ENCODE results near the gene CFAP44.
"Not testable (repeated sequence)": the region's sequence is repeated elsewhere in the genome, so short reads cannot be mapped to it uniquely, and the experiment has no call there.

CFAP44 gene

GRCh38 chr3:113441051-113441770 lies at the start of gene CFAP44:
Gene CFAP44, minus strand, starts transcription at chr3:113441493. Its CDS starts 7,829 bp downstream, at chr3:113433664.
- FAIRE-seq, result no peak

GRCh38 chr3:113485161-113485609 lies 43.9 kb upstream of the CFAP44 start:
- no peak for FAIRE-seq

- FAIRE-seq, result no peak
Measured at GRCh38 chr3:113468539-113468938, 27.2 kb upstream of the CFAP44 start.

GRCh38 chr3:113461488-113461887 lies 20.2 kb upstream of the CFAP44 start:
- no peak for FAIRE-seq

GRCh38 chr3:113458554-113458953 lies 17.3 kb upstream of the CFAP44 start:
- not testable (repeated sequence) for FAIRE-seq

- FAIRE-seq, result no peak
Measured at GRCh38 chr3:113455446-113455845, 14.2 kb upstream of the CFAP44 start.

- FAIRE-seq, result no peak
Measured at GRCh38 chr3:113454630-113455029, 13.3 kb upstream of the CFAP44 start.

GRCh38 chr3:113454057-113454456 lies 12.8 kb upstream of the CFAP44 start:
- no peak for FAIRE-seq

GRCh38 chr3:113450911-113451310 lies 9.6 kb upstream of the CFAP44 start:
- no peak for FAIRE-seq

GRCh38 chr3:113439606-113440005 lies 1.7 kb downstream of the CFAP44 start:
- no peak for FAIRE-seq

GRCh38 chr3:113438224-113438623 lies 3.1 kb downstream of the CFAP44 start:
- no peak for FAIRE-seq

GRCh38 chr3:113437411-113437810 lies 3.9 kb downstream of the CFAP44 start:
- FAIRE-seq, result no peak

GRCh38 chr3:113436809-113437208 lies 4.5 kb downstream of the CFAP44 start:
- FAIRE-seq, result no peak

GRCh38 chr3:113431811-113432210 lies 9.5 kb downstream of the CFAP44 start:
- no peak for FAIRE-seq

GRCh38 chr3:113428581-113428980 lies 12.7 kb downstream of the CFAP44 start:
- no peak for FAIRE-seq

GRCh38 chr3:113423699-113424098 lies 17.6 kb downstream of the CFAP44 start:
- no peak for FAIRE-seq

GRCh38 chr3:113421082-113421481 lies 20.2 kb downstream of the CFAP44 start:
- FAIRE-seq, result no peak

- no peak for FAIRE-seq
Measured at GRCh38 chr3:113409676-113410075, 31.6 kb downstream of the CFAP44 start.

- no peak for FAIRE-seq
Measured at GRCh38 chr3:113405180-113405579, 36.1 kb downstream of the CFAP44 start.

- FAIRE-seq, result no peak
Measured at GRCh38 chr3:113404637-113405036, 36.7 kb downstream of the CFAP44 start.
